ENCODE measurements around the gene GRID1.

GRCh38 chr10:86165666-86166065 lies 200.9 kb downstream of the GRID1 start:
- TF ChIP-seq CTCF (IDR thresholded peaks at IDR 0.05) (no peak), POLR2A (IDR thresholded peaks at IDR 0.05) (no peak)
